Measurements from ENCODE around the gene ABCF1. TPM values are rescaled to one million over a fixed set of nuclear protein-coding genes. Genes with fewer than 3 reads are reported as not detected.

Gene ABCF1
- total and polyA plus RNA-seq, 9 of the 15 experiments (the other 6 are each of a cell fraction or from before 2014, with no cell fraction given) = 41.6 to 193 (median 102) TPM

GRCh38 chr6:30615958-30616810 lies 44.9 kb downstream of the ABCF1 start (continued):
- no peak for TF ChIP-seq KDM4B (IDR thresholded peaks at IDR 0.05; ENCODE audit: borderline replicate concordance in 2 of 2, low read depth in 1 of 2)
- TF ChIP-seq JUND (IDR thresholded peaks at IDR 0.05; ENCODE audit: borderline replicate concordance, low read depth, low read length) = no peak
- TF ChIP-seq JUND (tag; IDR thresholded peaks at IDR 0.05; ENCODE audit: borderline replicate concordance, low read depth, low read length) = no peak
- TF ChIP-seq, protein P1, sequence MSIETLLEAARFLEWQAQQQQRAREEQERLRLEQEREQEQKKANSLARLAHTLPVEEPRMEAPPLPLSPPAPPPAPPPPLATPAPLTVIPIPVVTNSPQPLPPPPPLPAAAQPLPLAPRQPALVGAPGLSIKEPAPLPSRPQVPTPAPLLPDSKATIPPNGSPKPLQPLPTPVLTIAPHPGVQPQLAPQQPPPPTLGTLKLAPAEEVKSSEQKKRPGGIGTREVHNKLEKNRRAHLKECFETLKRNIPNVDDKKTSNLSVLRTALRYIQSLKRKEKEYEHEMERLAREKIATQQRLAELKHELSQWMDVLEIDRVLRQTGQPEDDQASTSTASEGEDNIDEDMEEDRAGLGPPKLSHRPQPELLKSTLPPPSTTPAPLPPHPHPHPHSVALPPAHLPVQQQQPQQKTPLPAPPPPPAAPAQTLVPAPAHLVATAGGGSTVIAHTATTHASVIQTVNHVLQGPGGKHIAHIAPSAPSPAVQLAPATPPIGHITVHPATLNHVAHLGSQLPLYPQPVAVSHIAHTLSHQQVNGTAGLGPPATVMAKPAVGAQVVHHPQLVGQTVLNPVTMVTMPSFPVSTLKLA (conservative IDR thresholded peaks at IDR 0.05) = peak in 1 of 2 experiments; percentile 10; a peak in 1 of 4 replicates
- no peak for TF ChIP-seq ZNF384 (IDR thresholded peaks at IDR 0.05; ENCODE audit: low read depth, low read length)
- TF ChIP-seq PURB (CRISPR knock-in tag; IDR thresholded peaks at IDR 0.05; ENCODE audit: low read depth) = no peak
- TF ChIP-seq GATAD2B (IDR thresholded peaks at IDR 0.05; ENCODE audit: borderline replicate concordance) = no peak; the same call in 1 of the 2 replicates
- TF ChIP-seq RUNX1 (IDR thresholded peaks at IDR 0.05; ENCODE audit: low read depth) = no peak
- 0 out of 2 replicates have a peak, but pooled peaks have one; percentile 31 for TF ChIP-seq MTF1 (CRISPR knock-in tag; IDR thresholded peaks at IDR 0.05; ENCODE audit: borderline replicate concordance)
- TF ChIP-seq FOSL1 (tag; conservative IDR thresholded peaks at IDR 0.05) = no peak; the same call in 1 of the 2 replicates
- no peak for TF ChIP-seq ZBTB7A (IDR thresholded peaks at IDR 0.05; ENCODE audit: borderline replicate concordance, control insufficient read depth, low read depth, low read length)
- TF ChIP-seq TGIF2 (CRISPR knock-in tag; IDR thresholded peaks at IDR 0.05) = no peak
- TF ChIP-seq, protein P2, sequence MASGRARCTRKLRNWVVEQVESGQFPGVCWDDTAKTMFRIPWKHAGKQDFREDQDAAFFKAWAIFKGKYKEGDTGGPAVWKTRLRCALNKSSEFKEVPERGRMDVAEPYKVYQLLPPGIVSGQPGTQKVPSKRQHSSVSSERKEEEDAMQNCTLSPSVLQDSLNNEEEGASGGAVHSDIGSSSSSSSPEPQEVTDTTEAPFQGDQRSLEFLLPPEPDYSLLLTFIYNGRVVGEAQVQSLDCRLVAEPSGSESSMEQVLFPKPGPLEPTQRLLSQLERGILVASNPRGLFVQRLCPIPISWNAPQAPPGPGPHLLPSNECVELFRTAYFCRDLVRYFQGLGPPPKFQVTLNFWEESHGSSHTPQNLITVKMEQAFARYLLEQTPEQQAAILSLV (tag; IDR thresholded peaks at IDR 0.05) = no peak
- peak; percentile 59 for TF ChIP-seq SMAD1 (IDR thresholded peaks at IDR 0.05; ENCODE audit: low read depth, low read length, partially characterized antibody)
- TF ChIP-seq DPF2 (IDR thresholded peaks at IDR 0.05) = no peak
- TF ChIP-seq HIVEP1 (CRISPR knock-in tag; IDR thresholded peaks at IDR 0.05) = no peak
- TF ChIP-seq NFE2 (IDR thresholded peaks at IDR 0.05; ENCODE audit: low read depth) = no peak
- no peak for TF ChIP-seq NEUROD1 (IDR thresholded peaks at IDR 0.05; ENCODE audit: borderline replicate concordance, low read depth, low read length, partially characterized antibody)
- no peak; the same call in 1 of the 2 replicates for TF ChIP-seq BRD4 (IDR thresholded peaks at IDR 0.05)
- TF ChIP-seq POU5F1 (IDR thresholded peaks at IDR 0.05; ENCODE audit: borderline replicate concordance, low read depth, low read length, partially characterized antibody) = no peak
- no peak for TF ChIP-seq NFIC (IDR thresholded peaks at IDR 0.05)
- TF ChIP-seq, protein P3, sequence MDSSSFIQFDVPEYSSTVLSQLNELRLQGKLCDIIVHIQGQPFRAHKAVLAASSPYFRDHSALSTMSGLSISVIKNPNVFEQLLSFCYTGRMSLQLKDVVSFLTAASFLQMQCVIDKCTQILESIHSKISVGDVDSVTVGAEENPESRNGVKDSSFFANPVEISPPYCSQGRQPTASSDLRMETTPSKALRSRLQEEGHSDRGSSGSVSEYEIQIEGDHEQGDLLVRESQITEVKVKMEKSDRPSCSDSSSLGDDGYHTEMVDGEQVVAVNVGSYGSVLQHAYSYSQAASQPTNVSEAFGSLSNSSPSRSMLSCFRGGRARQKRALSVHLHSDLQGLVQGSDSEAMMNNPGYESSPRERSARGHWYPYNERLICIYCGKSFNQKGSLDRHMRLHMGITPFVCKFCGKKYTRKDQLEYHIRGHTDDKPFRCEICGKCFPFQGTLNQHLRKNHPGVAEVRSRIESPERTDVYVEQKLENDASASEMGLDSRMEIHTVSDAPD (CRISPR knock-in tag; IDR thresholded peaks at IDR 0.05) = no peak
- TF ChIP-seq, protein P4, sequence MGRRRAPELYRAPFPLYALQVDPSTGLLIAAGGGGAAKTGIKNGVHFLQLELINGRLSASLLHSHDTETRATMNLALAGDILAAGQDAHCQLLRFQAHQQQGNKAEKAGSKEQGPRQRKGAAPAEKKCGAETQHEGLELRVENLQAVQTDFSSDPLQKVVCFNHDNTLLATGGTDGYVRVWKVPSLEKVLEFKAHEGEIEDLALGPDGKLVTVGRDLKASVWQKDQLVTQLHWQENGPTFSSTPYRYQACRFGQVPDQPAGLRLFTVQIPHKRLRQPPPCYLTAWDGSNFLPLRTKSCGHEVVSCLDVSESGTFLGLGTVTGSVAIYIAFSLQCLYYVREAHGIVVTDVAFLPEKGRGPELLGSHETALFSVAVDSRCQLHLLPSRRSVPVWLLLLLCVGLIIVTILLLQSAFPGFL (CRISPR knock-in tag; IDR thresholded peaks at IDR 0.05) = no peak; the same call in 1 of the 2 replicates
- no peak for TF ChIP-seq MIER1 (IDR thresholded peaks at IDR 0.05; ENCODE audit: low read depth)

Data from K562 (cell line).